ENCODE results near the gene ARMS2.

Gene ARMS2

DNA sequence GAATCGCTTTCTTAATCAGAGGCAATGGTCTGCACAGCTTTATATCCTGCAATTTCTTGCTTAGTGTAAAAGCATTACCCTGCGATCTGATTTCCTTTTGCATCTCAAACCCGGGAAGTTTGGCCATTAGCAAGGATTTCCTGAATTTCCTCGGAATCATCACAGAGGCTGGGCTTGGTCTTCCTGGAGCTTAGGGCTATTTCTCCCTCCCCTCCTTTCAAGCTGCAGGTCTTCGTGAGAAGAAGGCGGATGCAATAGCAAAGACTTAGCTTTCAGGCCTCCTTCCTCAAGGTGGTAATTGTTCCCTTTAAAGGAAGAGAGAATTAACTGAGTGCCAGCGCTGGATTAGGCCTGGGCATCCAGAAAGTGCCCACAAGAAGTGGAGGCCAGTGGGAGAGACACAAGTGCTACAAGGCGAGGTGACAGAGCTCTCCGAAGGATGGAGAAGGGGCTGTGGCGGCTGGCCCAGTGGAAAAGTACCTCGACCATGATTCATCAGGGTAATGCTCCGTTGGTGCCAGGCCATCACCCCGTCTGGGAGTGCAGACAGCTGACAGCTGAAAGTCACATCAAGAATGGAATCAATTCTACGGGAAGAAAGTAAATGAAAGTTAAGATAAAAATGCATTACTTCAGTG, 4.0 kb upstream of the ARMS2 start:
- no peak for DNase-seq (ENCODE audit: low read depth)

DNA sequence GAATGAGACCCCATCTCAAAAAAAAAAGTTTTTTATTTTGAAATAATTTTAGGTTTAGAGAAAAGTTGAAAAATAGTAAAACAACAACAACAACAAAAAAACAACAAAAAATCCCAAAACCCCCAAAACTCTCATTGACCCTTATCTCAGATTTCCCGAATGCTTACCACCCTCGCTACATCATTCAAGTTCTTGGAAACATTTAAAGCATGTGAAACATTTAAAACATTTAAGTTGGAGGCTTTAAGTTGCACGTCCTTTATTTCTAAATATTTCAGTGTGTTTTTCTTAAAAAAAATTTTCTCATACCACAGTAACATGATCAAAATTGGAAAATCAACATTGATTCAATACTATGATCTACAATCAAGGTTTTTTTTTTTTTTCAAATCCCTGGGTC, 382 bp upstream of the ARMS2 start:
- DNase-seq (ENCODE audit: low read depth) = no peak

DNA sequence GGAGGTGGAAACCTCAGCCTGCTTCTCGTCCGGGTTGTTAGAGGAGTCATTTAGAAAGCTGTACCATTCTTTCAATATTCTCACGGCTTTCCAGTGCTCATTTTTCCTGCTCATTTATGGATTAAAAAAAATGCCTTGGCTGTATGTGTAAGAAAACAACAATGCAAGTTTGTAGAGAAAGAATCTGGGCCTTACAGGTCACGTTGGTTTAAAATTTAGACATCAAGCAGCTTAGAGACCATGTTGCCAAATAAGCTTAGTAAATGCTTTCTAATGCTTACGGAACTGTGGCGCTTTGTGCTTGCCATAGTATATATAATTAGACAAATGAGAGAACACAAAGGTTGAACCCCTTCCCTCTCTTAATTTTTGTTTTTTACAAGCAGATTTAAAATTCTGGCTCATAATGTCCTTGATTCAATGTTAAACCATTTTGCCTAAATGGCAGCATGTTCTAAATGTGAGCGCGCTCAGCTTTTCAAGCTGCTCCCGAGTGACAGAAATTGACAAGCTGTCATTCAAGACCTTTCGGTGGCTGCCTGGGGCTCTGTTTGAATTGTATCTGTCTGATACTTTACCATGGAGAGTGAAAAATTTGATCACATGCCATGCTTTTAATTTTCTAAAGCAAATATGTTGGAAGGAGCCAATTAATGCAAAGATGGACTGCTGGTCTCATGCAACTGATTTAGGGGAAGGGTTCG, 1.1 kb downstream of the ARMS2 start:
- DNase-seq (ENCODE audit: low read depth) = no peak

DNA sequence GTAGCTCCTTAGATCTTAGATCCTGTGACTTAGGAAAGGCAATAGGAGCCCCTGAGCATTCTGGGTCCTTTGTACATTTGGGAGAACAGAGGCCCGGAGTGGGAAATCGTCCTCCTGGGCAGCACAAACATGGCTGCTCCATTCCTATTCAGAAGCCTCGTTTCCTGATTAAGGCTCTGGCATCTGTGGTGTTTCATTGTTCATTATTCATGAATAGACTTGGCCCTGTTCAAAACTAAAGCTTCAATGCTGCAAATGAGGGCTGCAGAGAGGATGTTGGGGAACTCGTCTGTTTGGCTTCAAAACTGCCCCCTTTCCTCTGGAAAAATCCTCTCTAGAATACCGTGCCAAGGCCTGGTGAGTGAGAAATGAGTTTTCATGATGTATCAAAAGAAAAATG, 3.5 kb downstream of the ARMS2 start:
- DNase-seq (ENCODE audit: low read depth) = no peak

DNA sequence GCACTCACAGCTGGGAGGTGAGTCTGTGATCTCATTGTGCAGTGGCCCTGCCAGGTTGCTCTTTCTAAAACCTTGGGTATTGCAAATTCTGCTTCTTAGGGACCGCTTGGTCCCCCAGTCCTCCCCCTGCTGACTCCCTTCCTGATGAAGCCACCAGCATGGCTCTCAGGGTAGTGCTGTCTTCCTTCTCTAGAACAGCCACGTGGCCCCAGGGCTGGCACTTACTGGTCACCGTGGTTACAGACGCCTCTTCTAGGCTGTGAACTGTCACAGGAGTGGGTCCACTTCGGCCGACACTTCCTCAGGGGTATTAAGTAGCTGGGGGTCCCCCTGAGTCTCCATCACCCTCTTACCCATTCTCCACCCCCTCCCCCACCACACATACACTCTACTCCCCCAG, 4.2 kb downstream of the ARMS2 start:
- DNase-seq (ENCODE audit: low read depth) = no peak

DNA sequence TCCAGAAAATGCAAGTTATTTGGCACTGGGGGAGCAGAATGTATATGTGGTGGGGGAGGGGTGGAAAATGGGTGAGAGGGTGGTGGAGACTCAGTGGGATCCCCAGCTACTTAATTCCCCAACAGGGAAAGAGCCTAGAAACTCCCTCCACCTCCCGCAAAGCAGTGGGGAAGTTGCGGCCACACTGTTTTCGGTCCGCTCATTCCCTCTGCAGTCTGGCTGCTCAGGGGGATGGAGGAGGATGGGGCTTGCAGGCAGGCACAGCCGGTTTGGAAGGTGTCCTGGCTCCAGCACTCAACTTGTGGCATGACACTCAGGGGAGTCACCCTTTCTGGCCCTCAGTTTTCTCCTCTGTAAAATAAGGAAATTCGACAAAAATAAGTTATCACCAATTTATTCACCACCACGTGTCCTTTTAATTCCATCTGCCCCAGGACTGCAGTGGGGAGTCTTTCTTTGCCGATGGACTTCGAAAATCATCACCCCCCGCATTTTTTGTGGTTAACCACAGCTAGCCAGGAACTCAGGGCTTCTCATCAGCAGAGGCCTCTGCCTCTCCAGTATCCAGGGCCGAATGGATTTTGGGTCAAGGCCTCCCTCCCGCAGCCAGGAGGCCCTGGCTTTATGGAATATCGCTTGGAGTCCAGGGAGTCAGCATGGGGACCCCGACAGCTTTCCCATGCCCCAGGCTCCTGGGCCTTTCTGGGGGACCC, 5.3 kb downstream of the ARMS2 start:
- DNase-seq (ENCODE audit: low read depth) = no peak

DNA sequence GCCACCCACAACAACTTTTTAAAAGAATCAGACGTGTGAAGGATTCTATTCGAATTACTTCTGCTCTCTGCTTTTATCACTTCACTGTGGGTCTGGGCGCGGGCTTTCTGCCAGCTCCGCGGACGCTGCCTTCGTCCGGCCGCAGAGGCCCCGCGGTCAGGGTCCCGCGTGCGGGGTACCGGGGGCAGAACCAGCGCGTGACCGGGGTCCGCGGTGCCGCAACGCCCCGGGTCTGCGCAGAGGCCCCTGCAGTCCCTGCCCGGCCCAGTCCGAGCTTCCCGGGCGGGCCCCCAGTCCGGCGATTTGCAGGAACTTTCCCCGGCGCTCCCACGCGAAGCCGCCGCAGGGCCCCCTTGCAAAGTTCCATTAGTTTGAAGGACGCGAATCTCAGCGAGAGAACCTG, 6.4 kb downstream of the ARMS2 start:
- DNase-seq (ENCODE audit: low read depth) = no peak

DNA sequence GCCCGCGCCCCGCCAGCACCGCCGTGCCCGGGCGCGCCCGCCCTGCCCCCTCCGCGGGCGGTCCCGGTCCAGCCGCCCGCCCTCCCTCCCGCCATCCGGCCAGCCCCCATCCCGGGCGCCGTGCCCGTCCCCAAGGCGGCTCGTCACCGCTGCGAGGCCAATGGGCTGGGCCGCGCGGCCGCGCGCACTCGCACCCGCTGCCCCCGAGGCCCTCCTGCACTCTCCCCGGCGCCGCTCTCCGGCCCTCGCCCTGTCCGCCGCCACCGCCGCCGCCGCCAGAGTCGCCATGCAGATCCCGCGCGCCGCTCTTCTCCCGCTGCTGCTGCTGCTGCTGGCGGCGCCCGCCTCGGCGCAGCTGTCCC, 6.9 kb downstream of the ARMS2 start, which contains the start of gene HTRA1:
HTRA1 (plus strand) TSS at position 187 of the 362 bp plus-strand sequence; CDS start at position 287, 100 bp downstream.
- DNase-seq (ENCODE audit: low read depth) = no peak

DNA sequence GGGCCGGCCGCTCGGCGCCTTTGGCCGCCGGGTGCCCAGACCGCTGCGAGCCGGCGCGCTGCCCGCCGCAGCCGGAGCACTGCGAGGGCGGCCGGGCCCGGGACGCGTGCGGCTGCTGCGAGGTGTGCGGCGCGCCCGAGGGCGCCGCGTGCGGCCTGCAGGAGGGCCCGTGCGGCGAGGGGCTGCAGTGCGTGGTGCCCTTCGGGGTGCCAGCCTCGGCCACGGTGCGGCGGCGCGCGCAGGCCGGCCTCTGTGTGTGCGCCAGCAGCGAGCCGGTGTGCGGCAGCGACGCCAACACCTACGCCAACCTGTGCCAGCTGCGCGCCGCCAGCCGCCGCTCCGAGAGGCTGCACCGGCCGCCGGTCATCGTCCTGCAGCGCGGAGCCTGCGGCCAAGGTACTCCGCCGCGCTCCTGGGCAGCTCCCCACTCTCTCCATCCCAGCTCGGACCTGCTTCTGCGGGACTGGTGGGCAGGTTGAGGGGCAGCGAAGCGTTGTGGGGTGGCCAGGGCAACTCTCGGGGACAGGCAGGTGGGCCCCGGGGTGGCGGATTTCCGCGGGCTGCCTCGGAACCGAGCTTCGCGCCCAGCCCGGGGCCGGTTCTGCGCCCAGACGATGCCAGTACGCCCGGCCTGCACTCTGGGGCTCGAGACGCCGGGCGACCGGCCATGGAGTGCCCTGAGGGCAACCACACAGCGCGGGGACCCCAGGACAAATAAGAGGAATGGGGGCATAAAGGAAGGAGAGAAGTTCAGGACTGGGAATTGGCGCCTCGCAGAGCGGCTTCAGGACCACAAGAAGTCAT, 7.5 kb downstream of the ARMS2 start:
- no peak for DNase-seq (ENCODE audit: low read depth)

DNA sequence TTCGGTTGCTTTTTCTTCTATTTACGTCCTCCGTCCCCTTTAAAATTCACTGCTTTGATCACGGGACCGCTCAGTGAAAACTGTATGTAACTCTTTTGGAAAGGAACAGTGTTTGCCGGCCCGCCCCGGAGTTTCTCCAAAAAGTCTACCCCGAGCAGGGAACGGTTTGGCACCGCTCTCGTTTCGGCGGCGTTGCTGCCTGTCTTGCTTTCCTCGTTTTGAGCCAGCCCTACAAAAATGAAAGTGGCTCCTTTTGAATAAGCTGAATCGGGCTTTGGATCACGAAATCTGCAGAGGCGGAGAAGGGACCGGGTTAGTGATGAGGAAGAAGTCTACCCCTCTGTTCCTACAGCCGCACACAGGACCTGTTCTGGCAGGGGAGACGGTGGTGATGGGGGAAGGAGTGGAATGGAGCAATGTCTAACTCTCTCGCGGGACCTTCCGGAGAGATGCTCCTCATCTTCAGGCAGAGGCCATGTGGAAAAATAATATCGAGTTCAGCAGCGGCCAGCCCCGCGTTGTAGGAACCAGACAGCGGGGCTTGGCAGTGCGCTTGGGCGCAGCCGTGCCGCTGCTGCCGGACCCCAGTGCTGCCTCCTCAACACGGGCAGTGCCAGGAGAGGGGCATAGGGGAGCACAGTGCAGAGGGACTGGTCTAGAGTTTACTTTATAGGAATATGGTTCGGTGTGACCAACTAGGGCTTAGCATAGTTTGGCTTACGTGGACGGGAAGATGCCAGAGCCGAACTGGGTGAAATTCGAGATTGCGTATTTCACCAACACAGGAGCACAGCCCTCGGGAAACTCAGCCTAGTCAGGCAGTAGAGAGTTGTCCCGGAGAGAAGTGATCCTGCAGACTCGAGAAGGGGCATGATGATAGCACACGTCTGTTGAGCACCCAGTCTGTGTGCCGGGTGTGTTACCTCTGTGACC, 8.3 kb downstream of the ARMS2 start:
- DNase-seq (ENCODE audit: low read depth) = no peak

DNA sequence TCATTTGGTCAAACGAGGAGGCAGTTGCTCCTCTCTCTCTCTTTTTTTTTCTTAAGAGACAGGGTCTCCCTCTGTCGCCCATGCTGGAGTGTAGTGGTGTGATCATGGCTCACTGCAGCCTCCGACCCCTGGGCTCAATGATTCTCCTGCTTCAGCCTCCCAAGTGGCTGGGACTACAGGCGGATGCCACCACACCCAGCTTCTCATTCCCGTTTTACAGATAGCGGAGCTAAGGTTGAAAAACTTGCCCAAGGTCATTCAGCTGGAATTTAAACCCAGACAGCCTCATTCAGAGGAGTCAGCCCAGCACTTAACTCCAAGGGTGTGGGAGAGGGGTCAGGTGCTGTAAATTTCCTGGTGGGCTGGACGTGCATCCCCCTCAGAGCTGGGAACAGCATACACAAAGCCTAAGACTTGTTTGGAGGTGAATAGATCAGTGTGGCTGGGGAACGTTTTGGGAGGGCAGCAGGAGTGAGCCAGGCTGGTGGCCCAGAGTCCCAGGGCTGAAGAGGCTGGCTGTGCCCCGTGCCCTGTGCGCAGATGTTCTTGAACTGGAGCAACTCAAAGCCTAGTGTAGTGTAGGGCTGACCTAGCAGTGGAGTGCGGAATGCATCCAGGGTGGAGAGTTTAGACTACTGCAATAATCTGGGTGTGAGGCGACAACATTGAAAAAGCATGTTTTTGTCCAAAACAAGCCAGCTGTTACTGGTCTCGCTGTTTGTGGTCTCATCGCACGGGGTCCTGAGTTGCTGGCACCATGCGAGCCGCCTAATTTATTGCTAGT, 9.2 kb downstream of the ARMS2 start:
- DNase-seq (ENCODE audit: low read depth) = no peak

DNA sequence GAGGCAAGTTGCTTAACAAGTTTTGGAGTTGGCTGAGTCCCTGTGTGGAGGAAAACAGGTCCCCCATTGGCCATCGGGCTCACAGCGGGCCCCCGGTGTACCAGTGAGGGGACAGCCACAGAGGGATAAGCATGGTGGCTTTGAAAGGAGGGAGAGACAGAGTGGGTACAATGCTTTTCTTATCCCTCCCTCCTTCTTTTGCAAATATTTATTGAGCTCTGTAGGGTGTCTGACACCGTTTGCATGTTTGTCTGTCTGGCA, 9.7 kb downstream of the ARMS2 start:
- no peak for DNase-seq (ENCODE audit: low read depth)

DNA sequence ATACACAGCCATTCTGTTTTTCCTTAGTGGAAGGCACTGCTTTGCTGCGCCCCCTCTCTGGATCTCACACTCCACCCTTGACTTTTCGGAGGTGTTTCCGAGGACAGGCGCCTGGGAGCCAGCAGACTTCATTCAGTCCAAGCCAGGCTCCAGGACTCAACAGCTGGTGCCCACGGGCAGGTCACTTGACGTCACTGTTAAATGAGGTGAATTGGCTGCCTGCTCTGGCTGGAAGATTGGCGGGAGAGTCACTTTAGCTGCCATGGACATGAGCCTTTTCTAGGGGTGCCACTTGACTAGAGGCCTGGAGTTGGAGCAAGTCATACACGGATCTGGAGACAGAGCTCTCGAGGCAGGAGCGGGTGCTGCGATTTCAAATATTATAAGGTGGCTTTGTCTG, 10.1 kb downstream of the ARMS2 start:
- DNase-seq (ENCODE audit: low read depth) = no peak

DNA sequence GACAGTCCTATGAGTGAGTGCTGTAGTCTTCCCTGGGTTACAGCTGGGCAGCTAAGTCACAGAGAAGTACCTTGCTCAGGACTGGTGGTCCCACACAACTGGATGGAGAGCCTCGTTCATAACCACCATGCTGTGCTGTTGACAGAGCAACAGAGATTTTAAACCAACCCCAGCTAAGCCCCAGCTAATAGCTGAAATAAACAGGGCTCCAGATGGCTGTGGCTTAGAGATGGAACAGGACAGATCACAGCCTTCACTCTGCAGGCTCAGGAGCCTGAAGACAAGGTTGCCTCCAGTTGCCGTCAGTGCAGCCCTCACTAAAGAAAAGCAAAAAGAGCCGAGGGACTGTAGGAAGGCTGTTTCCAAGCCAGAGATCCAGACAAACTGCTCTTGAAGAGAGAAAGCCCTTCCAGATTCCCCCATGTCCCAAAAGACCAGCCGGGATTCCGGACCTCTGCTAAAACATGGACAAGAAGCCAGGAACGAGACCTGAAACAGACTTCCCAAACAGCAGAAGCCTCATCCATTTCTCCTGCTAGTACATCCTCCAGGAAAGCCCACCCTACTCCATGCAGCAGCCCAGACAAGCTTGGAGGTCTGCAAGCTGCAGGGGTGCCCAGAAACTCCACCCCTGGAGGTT, 11.1 kb downstream of the ARMS2 start:
- DNase-seq (ENCODE audit: low read depth) = no peak

DNA sequence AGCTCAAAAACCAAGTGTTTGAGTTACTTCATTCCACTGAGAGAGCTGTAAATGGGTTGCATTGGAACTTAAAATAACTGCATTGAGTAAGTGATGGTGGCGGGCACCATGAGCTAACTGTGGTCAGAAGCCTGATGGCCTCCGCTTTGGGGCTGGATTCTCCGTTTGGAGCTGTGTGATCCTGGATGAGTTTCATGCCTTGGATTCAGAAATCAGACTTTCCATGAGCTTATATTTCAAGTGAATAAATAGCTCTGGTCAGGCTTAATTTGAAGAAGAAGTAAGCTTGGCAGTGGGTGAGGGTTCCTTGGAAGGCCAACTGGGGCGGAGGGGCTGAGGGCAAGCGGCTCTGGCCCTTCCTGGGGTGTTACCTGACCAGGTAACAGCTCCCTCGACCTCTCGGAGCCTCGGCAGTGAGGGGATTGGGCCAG, 12.5 kb downstream of the ARMS2 start:
- no peak for DNase-seq (ENCODE audit: low read depth)

DNA sequence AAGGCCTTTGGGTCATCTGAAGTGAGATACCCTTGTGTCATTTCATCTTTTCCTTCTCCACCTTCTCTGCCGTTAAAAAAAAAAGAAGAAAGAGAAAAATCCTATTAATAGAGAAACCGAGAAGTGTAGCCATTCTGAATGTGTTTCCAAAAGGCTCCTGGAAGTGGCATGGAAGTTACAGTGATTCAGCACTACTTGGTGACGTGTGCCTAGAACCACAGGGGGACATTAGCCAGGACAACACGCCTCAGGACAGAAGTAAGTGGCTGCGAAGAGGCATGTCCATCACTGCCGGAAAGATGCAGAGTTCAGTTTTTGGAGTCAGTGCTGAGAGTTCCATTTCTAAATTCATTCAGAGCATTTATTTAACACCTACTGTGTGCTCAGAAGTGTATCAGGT, 13.2 kb downstream of the ARMS2 start:
- DNase-seq (ENCODE audit: low read depth) = no peak

DNA sequence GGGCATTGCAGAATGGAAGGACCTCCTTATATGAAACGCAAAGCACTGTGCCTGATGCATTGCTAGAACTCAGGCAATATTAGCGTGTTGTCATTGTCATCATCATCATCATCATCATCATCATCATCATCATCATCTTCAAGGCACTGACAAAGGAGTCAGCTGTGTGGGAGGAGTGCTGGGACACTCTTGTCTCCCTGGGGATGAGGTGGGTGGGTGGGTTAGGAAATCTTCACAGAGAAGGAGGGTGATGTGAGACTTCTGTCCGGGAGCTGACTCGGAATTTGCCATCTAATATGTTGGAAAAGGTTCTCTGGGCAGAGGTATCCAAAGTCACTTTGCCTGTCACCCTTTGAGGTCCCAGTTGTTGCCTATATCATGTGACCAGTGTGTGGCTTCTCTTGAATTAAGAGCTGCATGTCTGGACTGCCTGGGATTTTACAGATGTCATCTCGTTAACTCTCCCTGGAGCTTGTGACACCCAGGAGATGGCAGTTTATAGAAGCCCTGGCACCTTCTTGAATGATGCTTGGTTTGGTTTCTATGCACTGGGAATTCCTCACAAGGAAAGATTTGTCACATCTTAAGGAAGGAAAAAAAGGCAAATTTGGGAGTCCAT, 14.0 kb downstream of the ARMS2 start:
- DNase-seq (ENCODE audit: low read depth) = no peak

DNA sequence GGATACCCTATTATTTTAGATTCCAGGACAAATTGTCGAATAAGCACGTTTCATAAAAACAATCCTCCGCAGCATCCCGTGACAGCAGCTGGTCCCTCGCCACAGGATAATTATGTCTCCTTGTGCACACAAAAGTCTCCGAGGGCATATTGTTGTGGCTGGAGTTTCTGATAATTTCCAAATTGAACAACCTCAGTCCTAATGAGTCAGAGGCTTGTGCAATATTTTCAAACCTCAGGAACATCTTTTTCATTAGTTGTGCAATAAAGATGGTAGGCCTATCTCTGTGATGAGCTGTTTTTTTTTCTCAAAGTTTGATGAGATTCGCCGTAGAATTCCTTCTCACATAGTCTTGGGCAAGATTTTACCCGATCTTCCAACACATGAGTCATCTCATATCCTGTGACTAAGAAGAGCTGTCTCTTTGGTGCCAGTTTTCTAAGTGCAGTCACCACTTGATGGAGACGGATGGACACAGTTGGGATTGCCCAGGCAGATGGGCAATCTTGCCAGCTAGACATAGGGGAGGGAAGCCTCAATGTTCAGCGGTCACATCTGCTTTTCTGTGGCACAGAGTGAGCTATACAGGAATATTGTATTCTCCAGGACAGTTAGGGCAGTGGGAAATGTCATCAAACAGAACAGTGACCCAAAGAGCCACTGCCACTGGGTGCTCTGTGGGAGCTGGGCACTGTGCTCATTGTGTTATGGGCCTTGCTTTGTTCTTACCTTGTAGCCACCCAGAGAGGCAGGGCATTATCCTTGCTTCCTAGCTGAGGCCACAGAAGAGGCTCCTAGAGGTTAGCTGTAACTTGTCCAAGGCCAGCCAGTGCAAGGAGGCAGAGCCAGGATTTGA, 14.7 kb downstream of the ARMS2 start:
- no peak for DNase-seq (ENCODE audit: low read depth)

DNA sequence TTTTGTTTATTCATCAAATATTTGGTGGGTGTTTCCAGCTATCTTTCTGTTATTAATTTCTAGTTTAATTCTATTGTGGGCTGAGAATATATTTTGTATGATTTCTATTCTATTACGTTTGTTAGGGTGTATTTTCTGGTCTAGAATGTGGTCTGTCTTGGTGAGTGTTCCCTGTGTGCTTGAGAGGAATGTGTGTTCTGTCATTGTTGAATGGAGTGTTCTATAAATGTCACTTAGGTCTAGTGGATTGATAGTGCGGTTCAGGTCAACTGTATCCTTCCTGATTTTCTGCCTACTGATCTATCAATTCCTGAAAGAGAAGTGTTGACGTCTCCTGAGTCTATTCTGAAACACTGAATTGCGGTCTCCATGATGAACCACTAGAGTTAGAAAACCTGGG, 15.4 kb downstream of the ARMS2 start:
- DNase-seq (ENCODE audit: low read depth) = no peak

Data from stimulated activated CD8-positive, alpha-beta memory T cell treated with anti-CD3 and anti-CD28 coated beads, Interleukin-15, amount 100 ng/mL, for 1 hour (primary cell).